ENCODE measurements around the gene RBPJL.

The RBPJL gene

GRCh38 chr20:45318386-45318939 lies 11.8 kb downstream of the RBPJL start:
- no peak for DNase-seq

GRCh38 chr20:45318948-45319347 lies 12.3 kb downstream of the RBPJL start:
- DNase-seq, result no peak

- DNase-seq, result no peak
Observed at GRCh38 chr20:45320948-45321595, 14.4 kb downstream of the RBPJL start.

- no peak for DNase-seq
Observed at GRCh38 chr20:45322952-45323383, 16.3 kb downstream of the RBPJL start.

GRCh38 chr20:45323731-45324130 lies 17.1 kb downstream of the RBPJL start:
- DNase-seq, result no peak

- no peak for DNase-seq
Observed at GRCh38 chr20:45325371-45325770, 18.7 kb downstream of the RBPJL start.

- no peak for DNase-seq
Observed at GRCh38 chr20:45328451-45328850, 21.8 kb downstream of the RBPJL start.

GRCh38 chr20:45329497-45330319 lies 23.1 kb downstream of the RBPJL start:
- no peak for DNase-seq

- no peak for DNase-seq
Observed at GRCh38 chr20:45330476-45330875, 23.8 kb downstream of the RBPJL start.

- no peak for DNase-seq
Observed at GRCh38 chr20:45336530-45337366, 30.1 kb downstream of the RBPJL start.

GRCh38 chr20:45337367-45338120 lies 30.9 kb downstream of the RBPJL start:
- no peak for DNase-seq

- no peak for DNase-seq
Observed at GRCh38 chr20:45338121-45339030, 31.7 kb downstream of the RBPJL start.

- DNase-seq, result no peak
Observed at GRCh38 chr20:45339084-45339483, 32.4 kb downstream of the RBPJL start.

- DNase-seq, result no peak
Observed at GRCh38 chr20:45339799-45340198, 33.2 kb downstream of the RBPJL start.

- DNase-seq, result no peak
Observed at GRCh38 chr20:45340236-45340847, 33.7 kb downstream of the RBPJL start.

GRCh38 chr20:45340951-45341350 lies 34.3 kb downstream of the RBPJL start:
- no peak for DNase-seq

- no peak for DNase-seq
Observed at GRCh38 chr20:45341579-45341938, 34.9 kb downstream of the RBPJL start.

GRCh38 chr20:45341939-45342854 lies 35.6 kb downstream of the RBPJL start:
- DNase-seq, result no peak

GRCh38 chr20:45342855-45343531 lies 36.4 kb downstream of the RBPJL start:
- no peak for DNase-seq

Measured in NCI-H2107 (cell line).